H9 (cell line): Measurements from ENCODE around the gene PACSIN2. TPM values are rescaled to one million over a fixed set of nuclear protein-coding genes. Genes with fewer than 3 reads are reported as not detected.
A peak's percentile ranks its signal among the peaks of the same experiment; 100 is the strongest.

Source experiments
- DNase-seq: peaks from one replicate; pipeline ENCODE4 v3.0.0-alpha.2; 2017
- H2AFZ ChIP-seq: one replicate; pipeline ENCODE4 v1.6.1; 2013; ENCODE audit warnings: mild to moderate bottlenecking, low read length, control low read depth, moderate library complexity
- H2AK5ac ChIP-seq: 2 replicates; pipeline ENCODE4 v1.6.1; 2013; ENCODE audit warnings: low read length, control low read depth, mixed read lengths; ENCODE audit not compliant: insufficient read length
- H2BK120ac ChIP-seq: one replicate; pipeline ENCODE4 v1.6.1; 2013; ENCODE audit warnings: low read depth, mild to moderate bottlenecking, low read length, control low read depth, inconsistent platforms; ENCODE audit not compliant: poor library complexity, severe bottlenecking
- H2BK12ac ChIP-seq: 2 replicates; pipeline ENCODE4 v1.6.1; 2013; ENCODE audit warnings: low read length, control low read depth, mixed read lengths, low read depth; ENCODE audit not compliant: insufficient read length
- H2BK15ac ChIP-seq: 2 replicates; pipeline ENCODE4 v1.6.1; 2013; ENCODE audit warnings: low read depth, low read length, control low read depth
- H2BK20ac ChIP-seq: one replicate; pipeline ENCODE4 v1.6.1; 2013; ENCODE audit warnings: low read depth, mild to moderate bottlenecking, low read length, control low read depth, inconsistent platforms; ENCODE audit not compliant: poor library complexity, severe bottlenecking
- H2BK5ac ChIP-seq: 2 replicates; pipeline ENCODE4 v1.6.1; 2013; ENCODE audit warnings: low read length, control low read depth, mixed read lengths; ENCODE audit not compliant: insufficient read length
- H3K14ac ChIP-seq: 2 replicates; pipeline ENCODE4 v1.6.1; 2013; ENCODE audit warnings: low read length, control low read depth; ENCODE audit not compliant: insufficient read depth
- H3K18ac ChIP-seq: 2 replicates; pipeline ENCODE4 v1.6.1; 2013; ENCODE audit warnings: low read depth, mild to moderate bottlenecking, mixed read lengths, low read length, control low read depth; ENCODE audit not compliant: insufficient read length
- H3K23ac ChIP-seq: 2 replicates; pipeline ENCODE4 v1.6.1; 2013; ENCODE audit warnings: low read length, control low read depth, mixed read lengths, low read depth; ENCODE audit not compliant: insufficient read length
- H3K23me2 ChIP-seq: 2 replicates; pipeline ENCODE4 v1.6.1; 2013; ENCODE audit warnings: low read depth, mild to moderate bottlenecking, mixed read lengths, low read length, control low read depth; ENCODE audit not compliant: insufficient read length, poor library complexity, severe bottlenecking
- H3K27ac ChIP-seq: 2 replicates; pipeline ENCODE4 v1.5.1; 2013; ENCODE audit warnings: low read length, control low read depth, mixed read lengths, low read depth; ENCODE audit not compliant: insufficient read length
- H3K27me3 ChIP-seq: 2 replicates; pipeline ENCODE4 v1.6.1; 2013; ENCODE audit warnings: low read length, control low read depth, inconsistent platforms; ENCODE audit not compliant: insufficient read depth
- H3K4ac ChIP-seq: 2 replicates; pipeline ENCODE4 v1.6.1; 2013; ENCODE audit warnings: low read depth, mild to moderate bottlenecking, control low read depth, inconsistent platforms, low read length, moderate library complexity
- H3K4me1 ChIP-seq: 2 replicates; pipeline ENCODE4 v1.6.1; 2013; ENCODE audit warnings: low read length, control low read depth, inconsistent platforms; ENCODE audit not compliant: insufficient read depth
- H3K4me2 ChIP-seq: 2 replicates; pipeline ENCODE4 v1.6.1; 2013; ENCODE audit warnings: low read length, control low read depth, mixed read lengths; ENCODE audit not compliant: insufficient read length, insufficient read depth
- H3K56ac ChIP-seq: 2 replicates; pipeline ENCODE4 v1.6.1; 2013; ENCODE audit warnings: low read depth, mild to moderate bottlenecking, mixed read lengths, low read length, control low read depth; ENCODE audit not compliant: insufficient read length
- H3K79me1 ChIP-seq: 2 replicates; pipeline ENCODE4 v1.6.1; 2013; ENCODE audit warnings: low read depth, mild to moderate bottlenecking, moderate library complexity, low read length, control low read depth, inconsistent platforms; ENCODE audit not compliant: insufficient read depth, poor library complexity, severe bottlenecking
- H3K79me2 ChIP-seq: 2 replicates; pipeline ENCODE4 v1.6.1; 2013; ENCODE audit warnings: low read length, control low read depth, inconsistent platforms; ENCODE audit not compliant: insufficient read depth
- H3K9ac ChIP-seq: 2 replicates; pipeline ENCODE4 v1.6.1; 2013; ENCODE audit warnings: low read length, control low read depth, mixed read lengths; ENCODE audit not compliant: insufficient read length; ENCODE audit errors: extremely low read depth
- H3K9me3 ChIP-seq: one replicate; pipeline ENCODE4 v1.6.1; 2013; ENCODE audit warnings: low read depth, low read length, inconsistent platforms; ENCODE audit not compliant: control insufficient read depth
- H3T11ph ChIP-seq: one replicate; pipeline ENCODE4 v1.6.1; 2013; ENCODE audit warnings: mild to moderate bottlenecking, low read length, control low read depth, inconsistent platforms
- H4K20me1 ChIP-seq: one replicate; pipeline ENCODE4 v1.6.1; 2013; ENCODE audit not compliant: control insufficient read depth, insufficient read length, insufficient read depth
- H4K5ac ChIP-seq: 2 replicates; pipeline ENCODE4 v1.6.1; 2013; ENCODE audit warnings: low read depth, mild to moderate bottlenecking, mixed read lengths, low read length, control low read depth; ENCODE audit not compliant: insufficient read length
- H4K8ac ChIP-seq: replicated peaks from 2 replicates; pipeline ENCODE4 v1.6.1; 2013; ENCODE audit warnings: low read length, control low read depth, mixed read lengths, low read depth; ENCODE audit not compliant: insufficient read length
- H4K91ac ChIP-seq: 2 replicates; pipeline ENCODE4 v1.6.1; 2013; ENCODE audit warnings: low read depth, mild to moderate bottlenecking, moderate library complexity, mixed read lengths, low read length, control low read depth; ENCODE audit not compliant: insufficient read length
- H3K27ac Mint-ChIP-seq, 3 experiments: 2 replicates in 2 of 3; 3 replicates in 1 of 3; pipeline ENCODE4 v1.8.0; 2020 to 2021; ENCODE audit warnings: mixed read lengths in 3 of 3, mild to moderate bottlenecking in 1 of 3, moderate library complexity in 1 of 3
- H3K27me3 Mint-ChIP-seq: 2 replicates; pipeline ENCODE4 v1.8.0; 2021; ENCODE audit warnings: low read depth, mild to moderate bottlenecking, moderate library complexity, mixed read lengths
- H3K36me3 Mint-ChIP-seq, 3 experiments: 2 replicates in 2 of 3; 3 replicates in 1 of 3; pipeline ENCODE4 v1.8.0; 2020 to 2021; ENCODE audit warnings: low read depth in 3 of 3, mixed read lengths in 3 of 3; ENCODE audit not compliant: insufficient read depth in 1 of 3
- H3K4me1 Mint-ChIP-seq, 2 experiments: 2 replicates each; pipeline ENCODE4 v1.8.0; 2020; ENCODE audit warnings: mixed read lengths in 2 of 2
- H3K4me3 Mint-ChIP-seq, 2 experiments: 2 replicates in 1 of 2; 3 replicates in 1 of 2; pipeline ENCODE4 v1.8.0; 2020 to 2021; ENCODE audit warnings: mild to moderate bottlenecking in 2 of 2, mixed read lengths in 2 of 2, moderate library complexity in 1 of 2
- H3K9me3 Mint-ChIP-seq, 2 experiments: 2 replicates in 1 of 2; 3 replicates in 1 of 2; pipeline ENCODE4 v1.8.0; 2020; ENCODE audit warnings: mild to moderate bottlenecking in 2 of 2, mixed read lengths in 2 of 2, moderate library complexity in 1 of 2
- WGBS: extraction: QIAGEN DNeasy Blood & Tissue Kit; methylation state at CpG from one replicate; pipeline ENCODE4 v1.1.7; 2013; ENCODE audit warnings: missing lambda C conversion rate, low lambda C conversion rate, mixed read lengths; ENCODE audit not compliant: insufficient read length; ENCODE audit errors: extremely low coverage; 5-methylcytosine and 5-hydroxymethylcytosine counted together
- total RNA-seq: library from RNA; stranded (reverse); gene quantifications from 2 replicates; pipeline ENCODE4 v1.2.1, GENCODE V29; 2021
- TF ChIP-seq, protein P1 (sequence below): fragments of 200-600 bp; sonication (generic); conservative IDR thresholded peaks from 3 replicates; pipeline ENCODE4 v1.8.0; 2021; ENCODE audit warnings: antibody characterized with exemption, mild to moderate bottlenecking

The PACSIN2 gene
- total RNA-seq, 1 experiment from 2014 or later = 62.3 TPM

GRCh38 chr22:42932857-42933484, 82.0 kb downstream of the PACSIN2 start:
- TF ChIP-seq, protein P1, sequence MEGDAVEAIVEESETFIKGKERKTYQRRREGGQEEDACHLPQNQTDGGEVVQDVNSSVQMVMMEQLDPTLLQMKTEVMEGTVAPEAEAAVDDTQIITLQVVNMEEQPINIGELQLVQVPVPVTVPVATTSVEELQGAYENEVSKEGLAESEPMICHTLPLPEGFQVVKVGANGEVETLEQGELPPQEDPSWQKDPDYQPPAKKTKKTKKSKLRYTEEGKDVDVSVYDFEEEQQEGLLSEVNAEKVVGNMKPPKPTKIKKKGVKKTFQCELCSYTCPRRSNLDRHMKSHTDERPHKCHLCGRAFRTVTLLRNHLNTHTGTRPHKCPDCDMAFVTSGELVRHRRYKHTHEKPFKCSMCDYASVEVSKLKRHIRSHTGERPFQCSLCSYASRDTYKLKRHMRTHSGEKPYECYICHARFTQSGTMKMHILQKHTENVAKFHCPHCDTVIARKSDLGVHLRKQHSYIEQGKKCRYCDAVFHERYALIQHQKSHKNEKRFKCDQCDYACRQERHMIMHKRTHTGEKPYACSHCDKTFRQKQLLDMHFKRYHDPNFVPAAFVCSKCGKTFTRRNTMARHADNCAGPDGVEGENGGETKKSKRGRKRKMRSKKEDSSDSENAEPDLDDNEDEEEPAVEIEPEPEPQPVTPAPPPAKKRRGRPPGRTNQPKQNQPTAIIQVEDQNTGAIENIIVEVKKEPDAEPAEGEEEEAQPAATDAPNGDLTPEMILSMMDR = no peak
- Histone ChIP-seq H2BK5ac (no peak overlapping the region), H3K79me1 (peaks cover 6% of the 10 kb centered on the region), H3K23me2 (no peaks in the 10 kb centered on the region), H3K9me3 (no peaks in the 10 kb centered on the region), H3K27me3 (no peaks in the 10 kb centered on the region), H3K18ac (no peak overlapping the region), H4K8ac (no peak overlapping the region), H3K4me1 (peaks cover 2% of the 10 kb centered on the region; the same call in 1 of the 2 replicates), H3K4me2 (no peak overlapping the region), H2BK120ac (no peak overlapping the region), H3K27ac (no peak overlapping the region), H2BK12ac (no peak overlapping the region), H3K4ac (no peak overlapping the region), H3K23ac (no peak overlapping the region), H3K14ac (no peak overlapping the region), H2BK15ac (no peak overlapping the region), H4K91ac (no peak overlapping the region), H4K20me1 (no peaks in the 10 kb centered on the region), H3K9ac (no peak overlapping the region), H2AFZ (no peak overlapping the region), H2AK5ac (no peak overlapping the region), H3T11ph (no peak overlapping the region), H3K56ac (no peak overlapping the region), H2BK20ac (no peak overlapping the region), H4K5ac (no peak overlapping the region), H3K79me2 (peaks cover 4% of the 10 kb centered on the region; the same call in 1 of the 2 replicates)
- Mint-ChIP-seq H3K27me3 (no peaks in the 10 kb centered on the region), H3K9me3 (no peaks in the 10 kb centered on the region), H3K4me1 (peaks cover 16 to 29% of the 10 kb centered on the region in 2 experiments), H3K27ac (peak overlapping the region in 1 of 3 experiments; percentile 33; a peak in 2 of 7 replicates), H3K4me3 (no peak overlapping the region), H3K36me3 (peaks cover 0 to 4% (median 0%) of the 10 kb centered on the region in 3 experiments; a peak in 3 of 7 replicates)
- whole genome bisulfite sequencing = no CpG with 5 or more reads among the region's 4 CpGs
- DNase-seq = no peak
